Measurements from ENCODE around the gene SPDEF.
A peak's percentile ranks its signal among the peaks of the same experiment; 100 is the strongest.

The SPDEF gene

GRCh38 chr6:34530753-34531365 lies 25.3 kb downstream of the SPDEF start:
- ChIA-PET POLR2A (no interaction called here), CTCF (interaction anchor here (0.7 kb wide), 1 partner anchor 28 kb away, joined by 4 read pairs; no protein-coding TSS in a partner anchor)
- TF ChIP-seq CTCF (IDR thresholded peaks at IDR 0.05; ENCODE audit: insufficient read depth, low read length, missing control alignments): no peak
- H3K4me3 ChIP-seq (ENCODE audit: low read depth, low read length): no peak overlapping the region
- no peak for DNase-seq (ENCODE audit: low read depth, low spot score)

GRCh38 chr6:34529665-34530327 lies 26.3 kb downstream of the SPDEF start:
- ChIA-PET CTCF (interaction anchor here (0.7 to 1.8 kb wide), 2 partner anchors 12 to 79 kb away, joined by 3 to 6 read pairs; no protein-coding TSS in a partner anchor), POLR2A (no interaction called here)
- DNase-seq (ENCODE audit: low read depth, low spot score): no peak
- H3K4me3 ChIP-seq (ENCODE audit: low read depth, low read length): no peak overlapping the region
- no peak for TF ChIP-seq CTCF (IDR thresholded peaks at IDR 0.05; ENCODE audit: insufficient read depth, low read length, missing control alignments)

DNA sequence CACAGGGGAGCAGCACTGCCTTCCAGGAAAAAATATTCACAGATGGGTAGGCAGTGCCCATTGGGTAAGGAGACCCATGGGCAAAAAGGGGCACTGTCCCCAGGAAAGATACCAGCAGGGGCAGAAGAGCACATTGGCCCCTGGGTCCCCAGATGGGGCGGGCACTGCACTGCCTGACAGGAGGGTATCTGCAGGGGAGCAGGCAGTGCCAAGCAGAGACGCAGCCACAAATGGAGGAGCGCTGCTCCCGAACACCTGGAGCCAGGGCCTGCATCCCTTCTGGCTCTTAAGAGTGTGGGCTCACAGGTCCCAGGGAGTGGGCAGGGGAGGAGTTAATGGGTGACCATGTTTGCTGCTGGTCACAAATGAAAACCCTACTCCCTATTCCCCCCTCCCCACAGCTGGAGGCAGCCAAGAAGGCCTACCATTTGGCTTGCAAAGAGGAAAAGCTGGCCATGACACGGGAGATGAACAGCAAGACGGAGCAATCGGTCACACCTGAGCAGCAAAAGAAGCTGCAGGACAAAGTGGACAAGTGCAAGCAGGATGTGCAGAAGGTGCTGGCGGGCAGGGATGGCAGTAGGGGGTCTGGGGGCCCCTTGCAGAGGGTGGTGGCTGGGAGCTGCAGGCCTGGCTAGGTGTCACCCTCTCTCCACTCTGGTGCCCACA lies 27.0 kb downstream of the SPDEF start:
- ChIA-PET CTCF (interaction anchor here (0.7 to 1.8 kb wide), 2 partner anchors 13 to 80 kb away, joined by 3 to 6 read pairs; no protein-coding TSS in a partner anchor), POLR2A (no interaction called here)
- no peak overlapping the region for H3K4me3 ChIP-seq (ENCODE audit: low read depth, low read length)
- no peak for DNase-seq (ENCODE audit: low read depth, low spot score)
- TF ChIP-seq CTCF (IDR thresholded peaks at IDR 0.05; ENCODE audit: insufficient read depth, low read length, missing control alignments): no peak

GRCh38 chr6:34527751-34528670 lies 28.1 kb downstream of the SPDEF start:
- no peak for DNase-seq (ENCODE audit: low read depth, low spot score)
- no peak overlapping the region for H3K4me3 ChIP-seq (ENCODE audit: low read depth, low read length)
- no peak for TF ChIP-seq CTCF (IDR thresholded peaks at IDR 0.05; ENCODE audit: insufficient read depth, low read length, missing control alignments)
- ChIA-PET CTCF (interaction anchor here (0.6 to 3.9 kb wide), 14 partner anchors 8 to 714 kb away, joined by 3 to 51 read pairs (median 4); no protein-coding TSS in a partner anchor), POLR2A (interaction anchor here (0.5 kb wide), 1 partner anchor 478 kb away, joined by 3 read pairs; no protein-coding TSS in a partner anchor)

- CTCF ChIA-PET: interaction anchor here (0.6 to 3.9 kb wide), 16 partner anchors 9 to 714 kb away, joined by 3 to 51 read pairs (median 3); no protein-coding TSS in a partner anchor
- POLR2A ChIA-PET: interaction anchor here (0.5 kb wide), 1 partner anchor 479 kb away, joined by 3 read pairs; no protein-coding TSS in a partner anchor
- peak; percentile 90 for TF ChIP-seq CTCF (IDR thresholded peaks at IDR 0.05; ENCODE audit: insufficient read depth, low read length, missing control alignments)
- peak overlapping the region; percentile 48 for H3K4me3 ChIP-seq (ENCODE audit: low read depth, low read length)
- DNase-seq (ENCODE audit: low read depth, low spot score): peak; percentile 26
These were observed 29.0 kb downstream of the SPDEF start for GRCh38 chr6:34526992-34527728.

Data from AG04449 (cell line).